Smooth muscle cell (in vitro differentiated cells): ENCODE data around the gene DYSF. TPM values are rescaled to one million over a fixed set of nuclear protein-coding genes. Genes with fewer than 3 reads are reported as not detected.

ENCODE experiments used
- DNase-seq: peaks from one replicate; lab custom pipeline; 2025; ENCODE audit not compliant: unreplicated experiment; lab: John Stamatoyannopoulos, UW
- H2AFZ ChIP-seq: fragments of 200-600 bp; sonication (generic); 2 replicates; pipeline ENCODE4 v1.6.0; 2016; ENCODE audit warnings: antibody characterized with exemption, low read depth, mild to moderate bottlenecking
- H3F3A ChIP-seq: fragments of 200-600 bp; sonication (generic); 2 replicates; pipeline ENCODE4 v1.6.0; 2017; ENCODE audit warnings: antibody characterized with exemption, low read depth
- H3K27ac ChIP-seq: fragments of 200-600 bp; sonication (generic); 2 replicates; pipeline ENCODE4 v1.5.1; 2016; ENCODE audit warnings: low read depth, mild to moderate bottlenecking
- H3K27me3 ChIP-seq: fragments of 200-600 bp; sonication (generic); 2 replicates; pipeline ENCODE4 v1.6.1; 2016; ENCODE audit warnings: low read depth, mild to moderate bottlenecking
- H3K36me3 ChIP-seq: fragments of 200-600 bp; sonication (generic); 2 replicates; pipeline ENCODE4 v1.5.1; 2016; ENCODE audit warnings: low read depth
- H3K4me1 ChIP-seq: fragments of 200-600 bp; sonication (generic); 2 replicates; pipeline ENCODE4 v1.5.1; 2016; ENCODE audit warnings: low read depth
- H3K4me2 ChIP-seq: fragments of 200-600 bp; sonication (generic); 2 replicates; pipeline ENCODE4 v1.6.0; 2016; ENCODE audit warnings: mild to moderate bottlenecking
- H3K4me3 ChIP-seq: fragments of 200-600 bp; sonication (generic); 2 replicates; pipeline ENCODE4 v1.5.1; 2016; ENCODE audit warnings: mild to moderate bottlenecking
- H3K79me2 ChIP-seq: fragments of 200-600 bp; sonication (generic); 2 replicates; pipeline ENCODE4 v1.6.0; 2016; ENCODE audit warnings: low read depth, mild to moderate bottlenecking
- H3K9ac ChIP-seq: fragments of 200-600 bp; sonication (generic); 2 replicates; pipeline ENCODE4 v1.6.0; 2016; ENCODE audit warnings: low read depth
- H3K9me3 ChIP-seq: fragments of 200-600 bp; sonication (generic); replicated peaks from 2 replicates; pipeline ENCODE4 v1.5.1; 2016; ENCODE audit warnings: low read depth
- H4K20me1 ChIP-seq: fragments of 200-600 bp; sonication (generic); 2 replicates; pipeline ENCODE4 v1.6.0; 2016; ENCODE audit warnings: low read depth
- WGBS: methylation state at CpG from one replicate; pipeline ENCODE4 v1.1.7; 2016; ENCODE audit warnings: low lambda C conversion rate; 5-methylcytosine and 5-hydroxymethylcytosine counted together
- polyA plus RNA-seq: library from polyadenylated mRNA; unstranded; fragments of >200 nt; fragmentation: Nextera tagmentation; extraction: Ambion mirVana; gene quantifications from 2 replicates; pipeline ENCODE4 v1.2.1, GENCODE V29; 2016
- total RNA-seq: library from RNA; depleted of rRNA; stranded (reverse); fragments of >200 nt; gene quantifications from 2 replicates; pipeline ENCODE4 v1.2.3, GENCODE V29; 2014
- TF ChIP-seq, protein P1 (sequence below): fragments of 200-600 bp; sonication (generic); IDR thresholded peaks from 2 replicates; pipeline ENCODE4 v1.5.1; 2017; ENCODE audit warnings: borderline replicate concordance, mild to moderate bottlenecking, antibody characterized with exemption; ENCODE audit not compliant: insufficient read depth, poor library complexity, severe bottlenecking

Gene DYSF
- total and polyA plus RNA-seq, 2 experiments from 2014 or later: 0.64 to 1.6 TPM

DNA sequence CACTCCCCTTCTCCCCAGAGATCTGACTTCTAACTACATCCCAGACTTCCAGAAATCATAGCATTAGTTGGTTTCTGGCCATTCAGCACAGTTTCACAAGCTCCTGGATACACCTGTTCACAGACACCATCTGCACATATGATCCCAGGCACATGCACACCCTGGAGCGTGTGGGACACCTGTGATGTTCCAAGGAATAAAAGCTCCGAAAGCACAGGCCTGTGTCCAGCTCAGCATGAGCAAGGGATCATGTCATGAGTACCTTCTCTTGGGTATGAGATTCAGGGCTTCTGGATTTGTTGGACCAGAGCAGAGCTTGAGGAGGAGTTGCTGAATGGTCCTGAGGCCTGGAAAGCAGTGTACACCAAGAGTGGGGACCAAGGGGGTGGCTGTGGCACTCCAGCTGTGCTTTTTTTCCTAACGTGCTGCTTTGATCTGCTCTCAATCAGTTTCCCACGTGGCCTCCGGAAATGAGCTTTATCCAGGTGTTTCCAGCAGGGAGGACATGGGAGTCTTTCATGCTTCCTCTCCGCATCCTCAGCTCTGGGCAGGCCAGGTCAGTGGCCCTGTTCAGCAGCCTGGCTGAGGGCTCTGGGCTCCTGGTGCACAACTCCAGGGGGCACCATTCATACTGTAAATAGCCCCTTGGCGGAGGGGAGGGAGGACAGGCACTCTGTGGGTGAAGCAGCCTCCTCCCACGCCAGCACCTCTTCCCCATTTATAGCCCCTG is 1.8 kb downstream of the DYSF start:
- Histone ChIP-seq H2AFZ (no peak overlapping the region), H3K9ac (no peak overlapping the region), H3K27me3 (peaks cover 29% of the 10 kb centered on the region), H3K4me1 (peaks cover 18% of the 10 kb centered on the region), H3K27ac (no peak overlapping the region), H3K4me3 (no peak overlapping the region), H3K36me3 (no peaks in the 10 kb centered on the region), H3F3A (no peaks in the 10 kb centered on the region), H3K9me3 (no peaks in the 10 kb centered on the region), H3K4me2 (no peak overlapping the region), H3K79me2 (no peaks in the 10 kb centered on the region), H4K20me1 (no peaks in the 10 kb centered on the region)
- no peak for DNase-seq
- TF ChIP-seq, protein P1, sequence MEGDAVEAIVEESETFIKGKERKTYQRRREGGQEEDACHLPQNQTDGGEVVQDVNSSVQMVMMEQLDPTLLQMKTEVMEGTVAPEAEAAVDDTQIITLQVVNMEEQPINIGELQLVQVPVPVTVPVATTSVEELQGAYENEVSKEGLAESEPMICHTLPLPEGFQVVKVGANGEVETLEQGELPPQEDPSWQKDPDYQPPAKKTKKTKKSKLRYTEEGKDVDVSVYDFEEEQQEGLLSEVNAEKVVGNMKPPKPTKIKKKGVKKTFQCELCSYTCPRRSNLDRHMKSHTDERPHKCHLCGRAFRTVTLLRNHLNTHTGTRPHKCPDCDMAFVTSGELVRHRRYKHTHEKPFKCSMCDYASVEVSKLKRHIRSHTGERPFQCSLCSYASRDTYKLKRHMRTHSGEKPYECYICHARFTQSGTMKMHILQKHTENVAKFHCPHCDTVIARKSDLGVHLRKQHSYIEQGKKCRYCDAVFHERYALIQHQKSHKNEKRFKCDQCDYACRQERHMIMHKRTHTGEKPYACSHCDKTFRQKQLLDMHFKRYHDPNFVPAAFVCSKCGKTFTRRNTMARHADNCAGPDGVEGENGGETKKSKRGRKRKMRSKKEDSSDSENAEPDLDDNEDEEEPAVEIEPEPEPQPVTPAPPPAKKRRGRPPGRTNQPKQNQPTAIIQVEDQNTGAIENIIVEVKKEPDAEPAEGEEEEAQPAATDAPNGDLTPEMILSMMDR: no peak
- 74% methylated on average over 8 of the region's 8 CpGs for whole genome bisulfite sequencing

DNA sequence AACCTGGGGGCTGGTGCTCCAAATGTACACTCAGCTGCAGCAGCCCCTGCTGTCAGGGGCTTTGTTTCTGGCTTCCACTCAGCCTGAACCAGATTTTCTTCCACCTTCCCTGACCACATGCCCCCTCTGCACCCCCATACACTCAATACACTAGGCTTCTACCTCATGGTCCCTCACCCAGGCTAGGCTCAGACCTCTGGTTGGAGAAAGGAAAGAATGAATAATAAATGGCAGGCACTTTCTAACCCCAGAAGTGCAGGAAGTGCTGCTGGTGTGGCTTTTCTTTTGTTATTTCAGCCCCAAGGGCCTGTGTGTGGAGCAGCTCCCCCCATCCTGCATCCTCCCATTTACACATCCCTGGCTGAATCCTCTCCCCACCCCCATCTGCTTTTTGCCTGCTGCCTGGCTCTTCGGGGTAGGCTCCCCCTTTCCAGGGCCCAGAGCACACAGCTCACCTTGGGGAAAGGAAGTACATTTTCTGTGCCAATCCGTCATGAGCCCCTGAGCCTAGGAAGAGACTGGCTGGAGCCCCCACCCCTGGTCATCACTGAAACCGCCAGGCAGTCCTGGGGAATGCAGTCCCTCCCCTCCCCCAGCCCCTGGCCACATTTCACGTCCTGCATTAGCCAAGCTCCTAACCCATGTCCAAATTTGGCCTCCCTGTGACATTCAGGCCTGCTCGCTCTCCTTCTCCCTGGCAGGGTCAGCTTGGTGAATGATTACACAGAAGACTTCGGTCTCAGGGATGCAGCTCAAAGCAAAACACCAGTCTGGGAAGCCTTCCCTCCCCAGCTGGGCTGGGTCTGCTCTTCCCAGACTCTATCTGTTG is 2.6 kb downstream of the DYSF start:
- H3K79me2 ChIP-seq: no peaks in the 10 kb centered on the region
- no peak overlapping the region for H3K9ac ChIP-seq
- H3K4me3 ChIP-seq: no peak overlapping the region
- H3K9me3 ChIP-seq: no peaks in the 10 kb centered on the region
- H2AFZ ChIP-seq: no peak overlapping the region
- H4K20me1 ChIP-seq: no peaks in the 10 kb centered on the region
- 35% methylated on average over 6 of the region's 6 CpGs for WGBS
- DNase-seq: no peak
- H3K27me3 ChIP-seq: peaks cover 29% of the 10 kb centered on the region
- H3K4me2 ChIP-seq: no peak overlapping the region
- TF ChIP-seq, protein P1: no peak
- H3F3A ChIP-seq: no peaks in the 10 kb centered on the region
- no peak overlapping the region for H3K27ac ChIP-seq
- H3K36me3 ChIP-seq: no peaks in the 10 kb centered on the region
- peaks cover 18% of the 10 kb centered on the region for H3K4me1 ChIP-seq

DNA sequence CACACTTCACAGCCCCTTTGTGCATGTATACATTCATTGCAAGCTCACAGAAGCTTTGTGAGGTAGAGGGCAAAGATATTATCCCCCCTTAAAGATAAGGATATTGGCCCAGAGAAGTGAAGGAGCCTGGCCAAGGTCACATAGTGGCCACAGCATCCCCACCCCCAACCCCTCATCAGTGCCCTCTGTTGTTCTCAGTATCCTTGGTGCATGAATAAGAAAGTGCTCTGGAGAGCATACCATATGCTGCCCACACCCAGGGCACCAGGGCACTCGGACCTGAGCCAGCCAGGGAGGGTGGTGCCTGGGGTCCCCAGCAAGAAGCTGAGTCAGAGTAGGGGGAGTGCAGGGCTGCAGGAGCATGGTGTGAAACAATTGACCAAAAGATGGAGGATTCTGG is 3.3 kb downstream of the DYSF start:
- Histone ChIP-seq H3K36me3 (no peaks in the 10 kb centered on the region), H3K9ac (no peak overlapping the region), H3K4me3 (no peak overlapping the region), H2AFZ (no peak overlapping the region), H3F3A (no peaks in the 10 kb centered on the region), H3K27ac (no peak overlapping the region), H3K9me3 (no peaks in the 10 kb centered on the region), H3K79me2 (no peaks in the 10 kb centered on the region), H3K4me1 (peaks cover 18% of the 10 kb centered on the region), H3K27me3 (peaks cover 29% of the 10 kb centered on the region), H4K20me1 (no peaks in the 10 kb centered on the region), H3K4me2 (no peak overlapping the region)
- no peak for DNase-seq
- TF ChIP-seq, protein P1: no peak
- 68% methylated on average over 1 of the region's 1 CpG for WGBS
